Measurements from ENCODE around the gene KLHL1.

The KLHL1 gene

GRCh38 chr13:69809152-69809551 lies 299.1 kb downstream of the KLHL1 start:
- H3K9ac ChIP-seq (ENCODE audit: low read length), result no peak overlapping the region
- no peak overlapping the region for H3K27ac ChIP-seq (ENCODE audit: low read depth, low read length)
- H3K23ac ChIP-seq (ENCODE audit: low read length), result no peak overlapping the region
- H3K27me3 ChIP-seq (ENCODE audit: insufficient read depth, low read length), result no peaks in the 10 kb centered on the region
- no peak overlapping the region for H3K4ac ChIP-seq (ENCODE audit: low read depth, low read length)
- H3K4me1 ChIP-seq (ENCODE audit: control insufficient read depth in 1 of 2, insufficient read depth in 2 of 2, low read length in 2 of 2), result no peaks in the 10 kb centered on the region
- no peak overlapping the region for H3K14ac ChIP-seq (ENCODE audit: low read length)
- H3K4me3 ChIP-seq (ENCODE audit: low read depth, low read length), result no peak overlapping the region
- no peak overlapping the region for H4K8ac ChIP-seq (ENCODE audit: low read depth, low read length)
- no peak overlapping the region for H2AFZ ChIP-seq (ENCODE audit: insufficient read depth, low read length, poor library complexity)
- H3K36me3 ChIP-seq (ENCODE audit: control insufficient read depth in 1 of 2, insufficient read depth in 2 of 2, low read length in 2 of 2), result no peaks in the 10 kb centered on the region
- H3K9me3 ChIP-seq (ENCODE audit: insufficient read depth, low read depth, low read length), result no peaks in the 10 kb centered on the region
- H2BK5ac ChIP-seq (ENCODE audit: low read depth, low read length, poor library complexity), result no peak overlapping the region
- H4K91ac ChIP-seq (ENCODE audit: low read depth, low read length), result no peak overlapping the region
- no peak overlapping the region for H3K18ac ChIP-seq (ENCODE audit: low read length)
- no peak overlapping the region for H3K4me2 ChIP-seq (ENCODE audit: low read length)
- no peak for DNase-seq
- H3K79me1 ChIP-seq (ENCODE audit: low read length), result no peaks in the 10 kb centered on the region
- no peak overlapping the region for H4K12ac ChIP-seq (ENCODE audit: low read depth, low read length)
- WGBS (ENCODE audit: extremely low coverage, insufficient coverage, insufficient read length), result no CpG with 5 or more reads among the region's 3 CpGs
- H2AK5ac ChIP-seq (ENCODE audit: low read length), result no peak overlapping the region
- no peak overlapping the region for H2BK12ac ChIP-seq (ENCODE audit: low read length)
- H2BK120ac ChIP-seq (ENCODE audit: insufficient read depth, low read length, poor library complexity), result no peak overlapping the region
- no peaks in the 10 kb centered on the region for H3K79me2 ChIP-seq (ENCODE audit: control insufficient read depth, insufficient read depth, low read length, poor library complexity)

- no peaks in the 10 kb centered on the region for H3K79me2 ChIP-seq (ENCODE audit: control insufficient read depth, insufficient read depth, low read length, poor library complexity)
Observed at GRCh38 chr13:69796256-69796655, 312.0 kb downstream of the KLHL1 start.

GRCh38 chr13:69793783-69794453 lies 314.3 kb downstream of the KLHL1 start:
- no peak overlapping the region for H4K12ac ChIP-seq (ENCODE audit: low read depth, low read length)
- no peak overlapping the region for H2AK5ac ChIP-seq (ENCODE audit: low read length)
- H3K36me3 ChIP-seq (ENCODE audit: control insufficient read depth in 1 of 2, insufficient read depth in 2 of 2, low read length in 2 of 2), result no peaks in the 10 kb centered on the region

More at GRCh38 chr13:69796256-69796655, 312.0 kb downstream of the KLHL1 start:
- DNase-seq, result no peak
- H3K14ac ChIP-seq (ENCODE audit: low read length), result no peak overlapping the region
- no peaks in the 10 kb centered on the region for H3K9me3 ChIP-seq (ENCODE audit: insufficient read depth, low read depth, low read length)
- H3K9ac ChIP-seq (ENCODE audit: low read length), result no peak overlapping the region
- H3K79me1 ChIP-seq (ENCODE audit: low read length), result no peaks in the 10 kb centered on the region
- H3K18ac ChIP-seq (ENCODE audit: low read length), result no peak overlapping the region
- no peak overlapping the region for H3K23ac ChIP-seq (ENCODE audit: low read length)
- no CpG with 5 or more reads among the region's 2 CpGs for WGBS (ENCODE audit: extremely low coverage, insufficient coverage, insufficient read length)
- H2AFZ ChIP-seq (ENCODE audit: insufficient read depth, low read length, poor library complexity), result no peak overlapping the region
- H3K36me3 ChIP-seq (ENCODE audit: control insufficient read depth in 1 of 2, insufficient read depth in 2 of 2, low read length in 2 of 2), result no peaks in the 10 kb centered on the region
- no peak overlapping the region for H4K12ac ChIP-seq (ENCODE audit: low read depth, low read length)
- no peaks in the 10 kb centered on the region for H3K4me1 ChIP-seq (ENCODE audit: control insufficient read depth in 1 of 2, insufficient read depth in 2 of 2, low read length in 2 of 2)
- H3K4me3 ChIP-seq (ENCODE audit: low read depth, low read length), result no peak overlapping the region
- H3K4me2 ChIP-seq (ENCODE audit: low read length), result no peak overlapping the region
- no peaks in the 10 kb centered on the region for H3K27me3 ChIP-seq (ENCODE audit: insufficient read depth, low read length)
- H4K91ac ChIP-seq (ENCODE audit: low read depth, low read length), result no peak overlapping the region
- no peak overlapping the region for H4K8ac ChIP-seq (ENCODE audit: low read depth, low read length)
- no peak overlapping the region for H2BK5ac ChIP-seq (ENCODE audit: low read depth, low read length, poor library complexity)
- no peak overlapping the region for H3K27ac ChIP-seq (ENCODE audit: low read depth, low read length)
- no peak overlapping the region for H2BK120ac ChIP-seq (ENCODE audit: insufficient read depth, low read length, poor library complexity)
- no peak overlapping the region for H3K4ac ChIP-seq (ENCODE audit: low read depth, low read length)
- H2BK12ac ChIP-seq (ENCODE audit: low read length), result no peak overlapping the region
- H2AK5ac ChIP-seq (ENCODE audit: low read length), result no peak overlapping the region

GRCh38 chr13:69776937-69777336 lies 331.3 kb downstream of the KLHL1 start:
- WGBS (ENCODE audit: extremely low coverage, insufficient coverage, insufficient read length), result no CpG with 5 or more reads among the region's 4 CpGs
- Histone ChIP-seq H2BK12ac (ENCODE audit: low read length) (no peak overlapping the region), H2AFZ (ENCODE audit: insufficient read depth, low read length, poor library complexity) (no peak overlapping the region)

More at GRCh38 chr13:69793783-69794453, 314.3 kb downstream of the KLHL1 start:
- H3K79me2 ChIP-seq (ENCODE audit: control insufficient read depth, insufficient read depth, low read length, poor library complexity), result no peaks in the 10 kb centered on the region
- no peak overlapping the region for H3K4me3 ChIP-seq (ENCODE audit: low read depth, low read length)
- no peak overlapping the region for H4K8ac ChIP-seq (ENCODE audit: low read depth, low read length)
- no peak overlapping the region for H3K23ac ChIP-seq (ENCODE audit: low read length)
- H3K18ac ChIP-seq (ENCODE audit: low read length), result no peak overlapping the region
- H3K27me3 ChIP-seq (ENCODE audit: insufficient read depth, low read length), result no peaks in the 10 kb centered on the region
- H3K4me1 ChIP-seq (ENCODE audit: control insufficient read depth in 1 of 2, insufficient read depth in 2 of 2, low read length in 2 of 2), result no peaks in the 10 kb centered on the region
- WGBS (ENCODE audit: extremely low coverage, insufficient coverage, insufficient read length), result no CpG with 5 or more reads among the region's 3 CpGs
- H3K9me3 ChIP-seq (ENCODE audit: insufficient read depth, low read depth, low read length), result no peaks in the 10 kb centered on the region
- no peak overlapping the region for H3K9ac ChIP-seq (ENCODE audit: low read length)
- H3K4ac ChIP-seq (ENCODE audit: low read depth, low read length), result no peak overlapping the region
- no peak overlapping the region for H3K14ac ChIP-seq (ENCODE audit: low read length)
- no peak overlapping the region for H3K4me2 ChIP-seq (ENCODE audit: low read length)
- H2BK120ac ChIP-seq (ENCODE audit: insufficient read depth, low read length, poor library complexity), result no peak overlapping the region
- no peak overlapping the region for H2BK12ac ChIP-seq (ENCODE audit: low read length)
- DNase-seq, result no peak
- no peak overlapping the region for H4K91ac ChIP-seq (ENCODE audit: low read depth, low read length)
- H3K27ac ChIP-seq (ENCODE audit: low read depth, low read length), result no peak overlapping the region
- H3K79me1 ChIP-seq (ENCODE audit: low read length), result no peaks in the 10 kb centered on the region
- no peak overlapping the region for H2AFZ ChIP-seq (ENCODE audit: insufficient read depth, low read length, poor library complexity)
- H2BK5ac ChIP-seq (ENCODE audit: low read depth, low read length, poor library complexity), result no peak overlapping the region

More at GRCh38 chr13:69776937-69777336, 331.3 kb downstream of the KLHL1 start:
- no peaks in the 10 kb centered on the region for H3K9me3 ChIP-seq (ENCODE audit: insufficient read depth, low read depth, low read length)
- no peak for DNase-seq
- H3K18ac ChIP-seq (ENCODE audit: low read length), result no peak overlapping the region
- H3K4me1 ChIP-seq (ENCODE audit: control insufficient read depth in 1 of 2, insufficient read depth in 2 of 2, low read length in 2 of 2), result no peaks in the 10 kb centered on the region
- no peak overlapping the region for H2BK5ac ChIP-seq (ENCODE audit: low read depth, low read length, poor library complexity)
- H3K79me1 ChIP-seq (ENCODE audit: low read length), result no peaks in the 10 kb centered on the region
- H4K12ac ChIP-seq (ENCODE audit: low read depth, low read length), result no peak overlapping the region
- no peak overlapping the region for H2BK120ac ChIP-seq (ENCODE audit: insufficient read depth, low read length, poor library complexity)
- H3K27ac ChIP-seq (ENCODE audit: low read depth, low read length), result no peak overlapping the region
- H3K14ac ChIP-seq (ENCODE audit: low read length), result no peak overlapping the region
- H3K27me3 ChIP-seq (ENCODE audit: insufficient read depth, low read length), result no peaks in the 10 kb centered on the region
- H3K4ac ChIP-seq (ENCODE audit: low read depth, low read length), result no peak overlapping the region
- H3K9ac ChIP-seq (ENCODE audit: low read length), result no peak overlapping the region
- H3K4me3 ChIP-seq (ENCODE audit: low read depth, low read length), result no peak overlapping the region
- no peak overlapping the region for H4K91ac ChIP-seq (ENCODE audit: low read depth, low read length)
- H3K23ac ChIP-seq (ENCODE audit: low read length), result no peak overlapping the region
- no peak overlapping the region for H4K8ac ChIP-seq (ENCODE audit: low read depth, low read length)
- no peak overlapping the region for H3K4me2 ChIP-seq (ENCODE audit: low read length)
- H3K79me2 ChIP-seq (ENCODE audit: control insufficient read depth, insufficient read depth, low read length, poor library complexity), result no peaks in the 10 kb centered on the region
- no peaks in the 10 kb centered on the region for H3K36me3 ChIP-seq (ENCODE audit: control insufficient read depth in 1 of 2, insufficient read depth in 2 of 2, low read length in 2 of 2)
- no peak overlapping the region for H2AK5ac ChIP-seq (ENCODE audit: low read length)

Data from trophoblast cell (in vitro differentiated cells and primary cell).